ENCODE measurements around the gene ALAS2. TPM values are rescaled to one million over a fixed set of nuclear protein-coding genes. Genes with fewer than 3 reads are reported as not detected.

Gene ALAS2
- total and polyA plus RNA-seq, 8 donors, result 18.4 TPM; not detected in 7

DNA sequence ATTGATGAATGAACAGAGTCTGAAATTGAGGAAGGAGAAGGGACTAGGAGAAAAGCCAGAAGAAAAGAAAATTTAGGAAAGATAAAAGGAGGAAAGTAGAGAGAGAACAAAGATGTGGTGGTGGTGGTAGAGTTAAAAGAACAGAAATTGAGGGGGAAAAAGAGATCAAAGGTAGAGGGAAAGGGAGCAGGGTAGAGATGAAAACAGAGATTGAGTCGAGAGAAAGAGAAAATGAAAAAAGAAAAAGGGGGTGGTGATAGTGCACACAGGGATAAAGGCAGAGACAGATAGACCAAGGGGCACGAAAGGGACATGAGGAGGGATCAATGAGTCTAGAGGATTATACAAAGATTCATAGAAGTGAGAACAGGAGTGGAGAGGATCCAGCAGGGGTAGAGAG is 3.9 kb downstream of the ALAS2 start:
- intact Hi-C loops (cut with DNase I; ENCODE audit: low total_unique reads), result no loop called here
- Histone ChIP-seq H3K36me3 (no peaks in the 10 kb centered on the region), H3K9me3 (no peaks in the 10 kb centered on the region), H3K27ac (no peak overlapping the region), H3K4me3 (no peak overlapping the region), H3K4me1 (no peaks in the 10 kb centered on the region), H3K27me3 (peaks cover 0 to 10% (median 0%) of the 10 kb centered on the region in 3 donors)
- no peak for DNase-seq
- WGBS, 5 donors, result 38 to 79% (median 62%) methylated on average over 2 of the region's 2 CpGs
- TF ChIP-seq POLR2A (IDR thresholded peaks at IDR 0.05) (no peak), POLR2AphosphoS5 (IDR thresholded peaks at IDR 0.05) (no peak), EP300 (IDR thresholded peaks at IDR 0.05) (no peak)
- TF ChIP-seq, protein P1, sequence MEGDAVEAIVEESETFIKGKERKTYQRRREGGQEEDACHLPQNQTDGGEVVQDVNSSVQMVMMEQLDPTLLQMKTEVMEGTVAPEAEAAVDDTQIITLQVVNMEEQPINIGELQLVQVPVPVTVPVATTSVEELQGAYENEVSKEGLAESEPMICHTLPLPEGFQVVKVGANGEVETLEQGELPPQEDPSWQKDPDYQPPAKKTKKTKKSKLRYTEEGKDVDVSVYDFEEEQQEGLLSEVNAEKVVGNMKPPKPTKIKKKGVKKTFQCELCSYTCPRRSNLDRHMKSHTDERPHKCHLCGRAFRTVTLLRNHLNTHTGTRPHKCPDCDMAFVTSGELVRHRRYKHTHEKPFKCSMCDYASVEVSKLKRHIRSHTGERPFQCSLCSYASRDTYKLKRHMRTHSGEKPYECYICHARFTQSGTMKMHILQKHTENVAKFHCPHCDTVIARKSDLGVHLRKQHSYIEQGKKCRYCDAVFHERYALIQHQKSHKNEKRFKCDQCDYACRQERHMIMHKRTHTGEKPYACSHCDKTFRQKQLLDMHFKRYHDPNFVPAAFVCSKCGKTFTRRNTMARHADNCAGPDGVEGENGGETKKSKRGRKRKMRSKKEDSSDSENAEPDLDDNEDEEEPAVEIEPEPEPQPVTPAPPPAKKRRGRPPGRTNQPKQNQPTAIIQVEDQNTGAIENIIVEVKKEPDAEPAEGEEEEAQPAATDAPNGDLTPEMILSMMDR (IDR thresholded peaks at IDR 0.05), result no peak

DNA sequence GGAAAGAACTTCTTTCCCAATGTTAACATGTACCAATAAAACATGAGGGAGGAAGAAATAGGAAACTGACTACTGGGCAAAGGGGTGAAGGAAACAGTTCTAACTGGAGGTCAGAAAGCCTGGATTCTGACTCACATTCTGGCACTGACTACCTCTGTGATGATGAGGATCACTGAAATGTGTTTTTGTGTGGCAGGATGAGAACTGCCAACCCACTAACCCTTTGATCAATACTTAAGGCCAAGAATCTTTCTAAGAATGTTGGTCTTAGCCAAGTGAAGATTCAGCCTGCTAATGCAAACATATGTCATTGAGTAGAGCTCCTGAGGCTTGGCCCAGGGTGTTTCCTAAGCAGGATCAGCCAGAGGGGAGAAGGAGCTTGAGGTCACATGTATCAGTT is 4.6 kb downstream of the ALAS2 start:
- intact Hi-C loops (cut with DNase I; ENCODE audit: low total_unique reads), result no loop called here
- peaks cover 0 to 10% (median 0%) of the 10 kb centered on the region in 3 donors for H3K27me3 ChIP-seq
- no peaks in the 10 kb centered on the region for H3K36me3 ChIP-seq
- H3K9me3 ChIP-seq, result no peaks in the 10 kb centered on the region
- no peak for DNase-seq
- TF ChIP-seq EP300 (IDR thresholded peaks at IDR 0.05), result no peak
- TF ChIP-seq POLR2A (IDR thresholded peaks at IDR 0.05), result no peak
- TF ChIP-seq, protein P1 (IDR thresholded peaks at IDR 0.05), result no peak
- TF ChIP-seq POLR2AphosphoS5 (IDR thresholded peaks at IDR 0.05), result no peak
- H3K4me3 ChIP-seq, result no peak overlapping the region
- H3K4me1 ChIP-seq, result no peaks in the 10 kb centered on the region
- no peak overlapping the region for H3K27ac ChIP-seq

DNA sequence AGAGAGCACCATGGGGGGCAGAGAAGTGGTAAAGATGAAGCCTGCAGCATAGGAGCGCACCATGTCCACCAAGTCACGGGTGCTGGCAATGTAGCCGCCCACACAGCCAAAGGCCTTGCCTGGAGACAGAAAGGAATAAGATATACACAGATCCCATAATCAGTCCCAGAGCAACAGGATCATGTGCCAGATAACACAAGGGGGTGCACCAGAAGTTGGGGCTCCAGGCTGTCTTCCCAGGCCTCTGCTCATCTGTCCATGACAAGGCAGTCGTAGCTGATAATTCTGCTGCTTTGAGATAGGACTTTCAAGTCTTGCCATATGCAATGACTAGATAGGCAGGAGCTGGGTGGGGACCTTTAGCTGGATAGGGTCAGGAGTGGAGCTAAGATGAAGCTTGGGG is 15.9 kb downstream of the ALAS2 start:
- no peaks in the 10 kb centered on the region for H3K36me3 ChIP-seq
- H3K4me3 ChIP-seq, result no peak overlapping the region
- H3K27ac ChIP-seq, result no peak overlapping the region
- intact Hi-C loops (cut with DNase I; ENCODE audit: low total_unique reads), result no loop called here
- WGBS, 5 donors, result 90 to 100% (median 95%) methylated on average over 3 to 4 of the region's 4 CpGs
- no peaks in the 10 kb centered on the region for H3K4me1 ChIP-seq
- H3K9me3 ChIP-seq, result no peaks in the 10 kb centered on the region
- H3K27me3 ChIP-seq, result peaks cover 0 to 4% (median 0%) of the 10 kb centered on the region in 3 donors
- no peak for TF ChIP-seq POLR2AphosphoS5 (IDR thresholded peaks at IDR 0.05)
- no peak for TF ChIP-seq POLR2A (IDR thresholded peaks at IDR 0.05)
- TF ChIP-seq EP300 (IDR thresholded peaks at IDR 0.05), result no peak
- TF ChIP-seq, protein P1 (IDR thresholded peaks at IDR 0.05), result no peak
- DNase-seq, result no peak

DNA sequence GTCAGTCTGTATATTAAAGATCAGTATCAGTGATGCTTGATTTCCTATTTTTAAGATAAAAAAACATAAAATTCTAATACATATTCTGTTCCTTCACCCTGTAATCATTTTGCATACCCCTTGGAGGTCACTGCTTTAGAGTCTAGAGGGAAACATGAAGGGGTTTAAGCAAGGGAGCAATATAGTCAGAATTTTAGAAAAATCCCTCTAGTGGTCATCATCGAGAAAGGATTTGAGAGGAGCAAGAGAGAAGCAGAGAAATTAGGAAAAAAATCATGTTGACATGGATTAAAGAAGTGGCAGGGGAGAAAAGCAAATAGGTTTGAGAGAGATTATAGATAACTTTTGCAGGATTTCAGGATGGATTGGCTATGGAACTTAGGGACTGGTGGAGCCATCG is 19.5 kb downstream of the ALAS2 start:
- Histone ChIP-seq H3K36me3 (peaks cover 0 to 10% (median 7%) of the 10 kb centered on the region in 4 donors), H3K4me1 (peaks cover 0 to 21% (median 12%) of the 10 kb centered on the region in 4 donors), H3K4me3 (no peak overlapping the region), H3K27ac (no peak overlapping the region), H3K9me3 (no peaks in the 10 kb centered on the region), H3K27me3 (peaks cover 0 to 4% (median 0%) of the 10 kb centered on the region in 3 donors)
- TF ChIP-seq POLR2AphosphoS5 (IDR thresholded peaks at IDR 0.05) (no peak), POLR2A (IDR thresholded peaks at IDR 0.05) (no peak), EP300 (IDR thresholded peaks at IDR 0.05) (no peak)
- TF ChIP-seq, protein P1 (IDR thresholded peaks at IDR 0.05), result no peak
- intact Hi-C loops (cut with DNase I; ENCODE audit: low total_unique reads), result no loop called here
- DNase-seq, result no peak
- WGBS, 5 donors, result 24 to 45% (median 42%) methylated on average over 2 of the region's 2 CpGs

All from stomach (tissue), 9 donors.